Smooth muscle cell (in vitro differentiated cells): ENCODE results near the gene STYX. TPM values are rescaled to one million over a fixed set of nuclear protein-coding genes. Genes with fewer than 3 reads are reported as not detected.

Experiments used
- DNase-seq: peaks from one replicate; lab custom pipeline; 2025; ENCODE audit not compliant: unreplicated experiment; lab: John Stamatoyannopoulos, UW
- H2AFZ ChIP-seq: fragments of 200-600 bp; sonication (generic); 2 replicates; pipeline ENCODE4 v1.6.0; 2016; ENCODE audit warnings: antibody characterized with exemption, low read depth, mild to moderate bottlenecking
- H3F3A ChIP-seq: fragments of 200-600 bp; sonication (generic); 2 replicates; pipeline ENCODE4 v1.6.0; 2017; ENCODE audit warnings: antibody characterized with exemption, low read depth
- H3K27ac ChIP-seq: fragments of 200-600 bp; sonication (generic); 2 replicates; pipeline ENCODE4 v1.5.1; 2016; ENCODE audit warnings: low read depth, mild to moderate bottlenecking
- H3K27me3 ChIP-seq: fragments of 200-600 bp; sonication (generic); 2 replicates; pipeline ENCODE4 v1.6.1; 2016; ENCODE audit warnings: low read depth, mild to moderate bottlenecking
- H3K36me3 ChIP-seq: fragments of 200-600 bp; sonication (generic); 2 replicates; pipeline ENCODE4 v1.5.1; 2016; ENCODE audit warnings: low read depth
- H3K4me1 ChIP-seq: fragments of 200-600 bp; sonication (generic); 2 replicates; pipeline ENCODE4 v1.5.1; 2016; ENCODE audit warnings: low read depth
- H3K4me2 ChIP-seq: fragments of 200-600 bp; sonication (generic); 2 replicates; pipeline ENCODE4 v1.6.0; 2016; ENCODE audit warnings: mild to moderate bottlenecking
- H3K4me3 ChIP-seq: fragments of 200-600 bp; sonication (generic); 2 replicates; pipeline ENCODE4 v1.5.1; 2016; ENCODE audit warnings: mild to moderate bottlenecking
- H3K79me2 ChIP-seq: fragments of 200-600 bp; sonication (generic); 2 replicates; pipeline ENCODE4 v1.6.0; 2016; ENCODE audit warnings: low read depth, mild to moderate bottlenecking
- H3K9ac ChIP-seq: fragments of 200-600 bp; sonication (generic); 2 replicates; pipeline ENCODE4 v1.6.0; 2016; ENCODE audit warnings: low read depth
- H3K9me3 ChIP-seq: fragments of 200-600 bp; sonication (generic); replicated peaks from 2 replicates; pipeline ENCODE4 v1.5.1; 2016; ENCODE audit warnings: low read depth
- H4K20me1 ChIP-seq: fragments of 200-600 bp; sonication (generic); 2 replicates; pipeline ENCODE4 v1.6.0; 2016; ENCODE audit warnings: low read depth
- CTCF ChIP-seq: fragments of 200-600 bp; sonication (generic); IDR thresholded peaks from 2 replicates; pipeline ENCODE4 v1.5.1; 2017; ENCODE audit warnings: borderline replicate concordance, mild to moderate bottlenecking, antibody characterized with exemption; ENCODE audit not compliant: insufficient read depth, poor library complexity, severe bottlenecking
- WGBS: methylation state at CpG from one replicate; pipeline ENCODE4 v1.1.7; 2016; ENCODE audit warnings: low lambda C conversion rate; 5-methylcytosine and 5-hydroxymethylcytosine counted together
- polyA plus RNA-seq: library from polyadenylated mRNA; unstranded; fragments of >200 nt; fragmentation: Nextera tagmentation; extraction: Ambion mirVana; gene quantifications from 2 replicates; pipeline ENCODE4 v1.2.1, GENCODE V29; 2016
- total RNA-seq: library from RNA; depleted of rRNA; stranded (reverse); fragments of >200 nt; gene quantifications from 2 replicates; pipeline ENCODE4 v1.2.3, GENCODE V29; 2014

The STYX gene
- total and polyA plus RNA-seq, 2 experiments from 2014 or later = 8.5 to 17.9 TPM

GRCh38 chr14:52690983-52691760 is 38.8 kb upstream of the STYX start:
- no peak for TF ChIP-seq CTCF
- peaks cover 84% of the 10 kb centered on the region for H3K79me2 ChIP-seq
- H3K9me3 ChIP-seq = no peaks in the 10 kb centered on the region
- H3F3A ChIP-seq = no peaks in the 10 kb centered on the region
- H4K20me1 ChIP-seq = peaks cover 84% of the 10 kb centered on the region
- DNase-seq = no peak
- H3K4me3 ChIP-seq = no peak overlapping the region
- H3K27me3 ChIP-seq = no peaks in the 10 kb centered on the region
- H3K9ac ChIP-seq = no peak overlapping the region
- H3K4me2 ChIP-seq = no peak overlapping the region
- H2AFZ ChIP-seq = no peak overlapping the region
- no peak overlapping the region for H3K27ac ChIP-seq
- WGBS = 87% methylated on average over 7 of the region's 7 CpGs
- no peaks in the 10 kb centered on the region for H3K36me3 ChIP-seq
- H3K4me1 ChIP-seq = peaks cover 14% of the 10 kb centered on the region

GRCh38 chr14:52692248-52692962 is 37.6 kb upstream of the STYX start:
- no peak for DNase-seq
- H3K27ac ChIP-seq = no peak overlapping the region

GRCh38 chr14:52693036-52693435 is 36.9 kb upstream of the STYX start:
- Histone ChIP-seq H3F3A (no peaks in the 10 kb centered on the region), H3K9me3 (no peaks in the 10 kb centered on the region), H3K4me2 (peak overlapping the region; percentile 93), H3K4me1 (peaks cover 14% of the 10 kb centered on the region), H3K27me3 (no peaks in the 10 kb centered on the region), H3K4me3 (no peak overlapping the region), H3K79me2 (peaks cover 66% of the 10 kb centered on the region), H4K20me1 (peaks cover 65% of the 10 kb centered on the region), H3K36me3 (no peaks in the 10 kb centered on the region), H3K27ac (no peak overlapping the region), H3K9ac (no peak overlapping the region), H2AFZ (no peak overlapping the region)
- DNase-seq = no peak
- TF ChIP-seq CTCF = no peak
- WGBS = 78% methylated on average over 3 of the region's 3 CpGs

More at GRCh38 chr14:52692248-52692962, 37.6 kb upstream of the STYX start:
- H3K4me3 ChIP-seq = no peak overlapping the region
- H3K4me1 ChIP-seq = peaks cover 14% of the 10 kb centered on the region
- no peaks in the 10 kb centered on the region for H3K36me3 ChIP-seq
- peaks cover 72% of the 10 kb centered on the region for H3K79me2 ChIP-seq
- no peaks in the 10 kb centered on the region for H3K9me3 ChIP-seq
- H2AFZ ChIP-seq = no peak overlapping the region
- peak overlapping the region; percentile 93 for H3K4me2 ChIP-seq
- peaks cover 72% of the 10 kb centered on the region for H4K20me1 ChIP-seq
- no peak overlapping the region for H3K9ac ChIP-seq
- 61% methylated on average over 5 of the region's 5 CpGs for WGBS
- no peaks in the 10 kb centered on the region for H3K27me3 ChIP-seq
- H3F3A ChIP-seq = no peaks in the 10 kb centered on the region
- TF ChIP-seq CTCF = no peak
